ENCODE measurements around the gene DNAJC7.

DNA sequence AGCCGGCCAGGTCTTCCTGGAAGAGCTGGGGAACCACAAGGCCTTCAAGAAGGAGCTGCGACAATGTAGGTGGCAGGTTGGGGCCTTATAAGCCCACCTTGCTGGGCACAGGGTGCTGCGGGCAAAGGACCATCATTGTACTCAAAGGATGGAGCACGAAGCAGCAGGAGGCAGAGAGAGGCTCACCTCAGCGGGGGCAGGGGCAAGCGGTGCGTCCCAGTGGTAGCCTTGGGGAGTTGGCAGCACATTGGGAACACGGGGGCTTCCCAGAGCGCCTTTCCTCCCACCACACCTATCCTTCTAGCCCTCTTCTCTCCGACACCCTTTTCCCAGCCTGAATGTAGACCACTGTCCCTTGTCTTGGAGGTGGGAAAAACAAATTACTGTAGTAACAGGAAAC, 48.6 kb downstream of the DNAJC7 start:
- TF ChIP-seq, protein P1, sequence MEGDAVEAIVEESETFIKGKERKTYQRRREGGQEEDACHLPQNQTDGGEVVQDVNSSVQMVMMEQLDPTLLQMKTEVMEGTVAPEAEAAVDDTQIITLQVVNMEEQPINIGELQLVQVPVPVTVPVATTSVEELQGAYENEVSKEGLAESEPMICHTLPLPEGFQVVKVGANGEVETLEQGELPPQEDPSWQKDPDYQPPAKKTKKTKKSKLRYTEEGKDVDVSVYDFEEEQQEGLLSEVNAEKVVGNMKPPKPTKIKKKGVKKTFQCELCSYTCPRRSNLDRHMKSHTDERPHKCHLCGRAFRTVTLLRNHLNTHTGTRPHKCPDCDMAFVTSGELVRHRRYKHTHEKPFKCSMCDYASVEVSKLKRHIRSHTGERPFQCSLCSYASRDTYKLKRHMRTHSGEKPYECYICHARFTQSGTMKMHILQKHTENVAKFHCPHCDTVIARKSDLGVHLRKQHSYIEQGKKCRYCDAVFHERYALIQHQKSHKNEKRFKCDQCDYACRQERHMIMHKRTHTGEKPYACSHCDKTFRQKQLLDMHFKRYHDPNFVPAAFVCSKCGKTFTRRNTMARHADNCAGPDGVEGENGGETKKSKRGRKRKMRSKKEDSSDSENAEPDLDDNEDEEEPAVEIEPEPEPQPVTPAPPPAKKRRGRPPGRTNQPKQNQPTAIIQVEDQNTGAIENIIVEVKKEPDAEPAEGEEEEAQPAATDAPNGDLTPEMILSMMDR (IDR thresholded peaks at IDR 0.05; ENCODE audit: low read length), result no peak
- no peak for TF ChIP-seq EZH2 (optimal IDR thresholded peaks at IDR 0.05; ENCODE audit: low read depth, low read length)
